ENCODE data around the gene WNT9B. TPM values are rescaled to one million over a fixed set of nuclear protein-coding genes. Genes with fewer than 3 reads are reported as not detected.

Gene WNT9B, protein sequence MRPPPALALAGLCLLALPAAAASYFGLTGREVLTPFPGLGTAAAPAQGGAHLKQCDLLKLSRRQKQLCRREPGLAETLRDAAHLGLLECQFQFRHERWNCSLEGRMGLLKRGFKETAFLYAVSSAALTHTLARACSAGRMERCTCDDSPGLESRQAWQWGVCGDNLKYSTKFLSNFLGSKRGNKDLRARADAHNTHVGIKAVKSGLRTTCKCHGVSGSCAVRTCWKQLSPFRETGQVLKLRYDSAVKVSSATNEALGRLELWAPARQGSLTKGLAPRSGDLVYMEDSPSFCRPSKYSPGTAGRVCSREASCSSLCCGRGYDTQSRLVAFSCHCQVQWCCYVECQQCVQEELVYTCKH
- not detected in 2 replicates for total RNA-seq (2014; rRNA removed; shearing (Covaris generic))

GRCh38 chr17:46851029-46851741 lies at the start of gene WNT9B:
Gene WNT9B (plus strand): TSS chr17:46851583. CDS start chr17:46851639, 56 bp downstream.
- no peak for DNase-seq (ENCODE audit: low spot score)
- in situ Hi-C loops (cut with HindIII; ENCODE audit: low sequenced_read_pairs) = no loop called here

DNA sequence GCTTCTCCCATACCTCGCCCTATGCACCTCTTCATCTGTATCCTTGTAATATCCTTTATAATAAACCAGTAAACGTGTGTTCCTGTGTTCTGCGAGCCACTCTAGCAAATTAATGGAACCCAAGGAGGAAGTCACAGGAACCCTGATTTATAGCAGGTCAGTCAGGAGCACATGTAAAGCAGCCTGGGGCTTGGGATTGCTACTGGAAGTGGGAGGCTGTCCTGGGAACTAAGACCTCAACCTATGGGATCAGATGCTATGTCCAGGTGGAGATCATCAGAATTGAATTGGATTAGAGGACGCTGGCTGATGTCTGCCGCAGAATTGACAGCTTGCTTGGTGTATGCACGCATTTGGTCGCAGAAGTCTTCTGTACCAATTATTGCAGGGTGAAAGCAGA lies 48.6 kb upstream of the WNT9B start:
- in situ Hi-C loops (cut with HindIII; ENCODE audit: low sequenced_read_pairs) = no loop called here
- DNase-seq (ENCODE audit: low spot score) = no peak

DNA sequence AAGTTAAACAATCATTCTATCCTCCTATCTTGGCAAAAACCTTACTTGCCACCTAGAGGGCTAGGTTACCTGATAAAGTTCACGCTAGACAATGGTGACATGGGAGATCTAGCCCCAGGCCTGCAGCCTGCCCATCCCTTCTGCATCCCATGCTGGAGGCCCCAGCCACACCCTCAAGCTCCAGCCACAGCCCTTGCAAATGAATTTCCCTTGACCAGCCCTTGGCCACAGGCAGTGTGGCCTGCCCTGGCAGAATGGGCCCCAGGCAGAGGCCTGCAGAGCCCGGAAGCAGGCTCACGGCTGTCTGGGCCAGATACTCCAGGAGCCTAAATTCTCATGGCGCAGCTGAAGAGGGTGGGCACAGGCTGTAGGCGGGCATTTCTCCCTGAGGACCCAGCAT lies 47.8 kb upstream of the WNT9B start:
- in situ Hi-C loops (cut with HindIII; ENCODE audit: low sequenced_read_pairs) = no loop called here

GRCh38 chr17:46805771-46806170 lies 45.6 kb upstream of the WNT9B start:
- in situ Hi-C loops (cut with HindIII; ENCODE audit: low sequenced_read_pairs) = no loop called here
- no peak for DNase-seq (ENCODE audit: low spot score)

More for the DNA sequence above, 47.8 kb upstream of the WNT9B start:
- no peak for DNase-seq (ENCODE audit: low spot score)

- DNase-seq (ENCODE audit: low spot score) = no peak
- in situ Hi-C loops (cut with HindIII; ENCODE audit: low sequenced_read_pairs) = no loop called here
Measured at GRCh38 chr17:46809110-46809571, 42.2 kb upstream of the WNT9B start.

DNA sequence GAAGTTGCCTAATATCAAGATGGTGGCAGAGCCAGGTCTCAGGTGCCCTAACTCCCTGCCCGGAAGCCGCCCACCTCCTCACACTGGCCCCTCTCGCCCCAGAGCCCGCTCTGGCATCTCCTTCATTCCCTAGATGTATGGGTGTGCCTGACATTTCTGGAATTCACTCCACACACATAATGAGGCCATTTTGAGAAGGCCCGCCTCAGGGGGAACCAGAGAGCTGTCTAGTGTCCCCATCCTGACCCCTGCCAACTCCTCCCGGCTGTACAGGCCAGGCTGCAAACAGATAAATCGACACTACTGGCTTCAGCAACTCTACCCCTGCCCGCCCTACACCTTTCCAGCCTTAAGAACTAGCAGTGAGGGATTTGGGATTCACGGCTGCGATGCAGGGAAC lies 40.5 kb upstream of the WNT9B start:
- in situ Hi-C loops (cut with HindIII; ENCODE audit: low sequenced_read_pairs) = no loop called here
- no peak for DNase-seq (ENCODE audit: low spot score)

DNA sequence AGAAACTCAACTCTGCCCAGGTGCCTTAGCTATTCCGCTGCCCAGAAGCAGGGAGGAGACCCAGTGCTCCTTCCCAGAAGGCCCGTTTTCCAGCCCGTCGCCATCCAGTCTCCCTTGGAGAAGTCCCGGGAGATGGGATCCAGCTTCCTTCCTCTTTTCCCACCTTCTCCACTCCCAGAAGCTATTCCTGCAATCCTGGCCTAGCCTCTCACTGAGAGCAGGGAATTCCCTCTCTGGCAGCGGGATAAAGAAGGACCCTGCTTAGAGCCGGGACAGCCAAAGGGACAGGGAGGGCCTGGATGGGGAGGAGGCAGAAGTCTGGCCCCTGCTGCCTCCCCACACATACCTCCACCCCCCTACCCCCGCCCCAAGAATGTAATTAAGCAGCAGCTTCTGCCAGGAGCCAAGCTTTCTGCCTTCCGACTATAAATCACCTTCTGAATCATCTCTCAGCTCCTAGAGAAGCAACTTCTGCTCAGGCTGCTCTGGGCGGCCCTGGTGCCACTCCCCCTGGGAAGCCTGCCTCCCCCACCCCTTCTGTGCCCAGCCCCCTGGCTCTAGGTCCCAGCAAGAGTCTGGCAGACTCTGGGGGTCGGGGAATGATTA lies 39.3 kb upstream of the WNT9B start:
- in situ Hi-C loops (cut with HindIII; ENCODE audit: low sequenced_read_pairs) = no loop called here
- no peak for DNase-seq (ENCODE audit: low spot score)

DNA sequence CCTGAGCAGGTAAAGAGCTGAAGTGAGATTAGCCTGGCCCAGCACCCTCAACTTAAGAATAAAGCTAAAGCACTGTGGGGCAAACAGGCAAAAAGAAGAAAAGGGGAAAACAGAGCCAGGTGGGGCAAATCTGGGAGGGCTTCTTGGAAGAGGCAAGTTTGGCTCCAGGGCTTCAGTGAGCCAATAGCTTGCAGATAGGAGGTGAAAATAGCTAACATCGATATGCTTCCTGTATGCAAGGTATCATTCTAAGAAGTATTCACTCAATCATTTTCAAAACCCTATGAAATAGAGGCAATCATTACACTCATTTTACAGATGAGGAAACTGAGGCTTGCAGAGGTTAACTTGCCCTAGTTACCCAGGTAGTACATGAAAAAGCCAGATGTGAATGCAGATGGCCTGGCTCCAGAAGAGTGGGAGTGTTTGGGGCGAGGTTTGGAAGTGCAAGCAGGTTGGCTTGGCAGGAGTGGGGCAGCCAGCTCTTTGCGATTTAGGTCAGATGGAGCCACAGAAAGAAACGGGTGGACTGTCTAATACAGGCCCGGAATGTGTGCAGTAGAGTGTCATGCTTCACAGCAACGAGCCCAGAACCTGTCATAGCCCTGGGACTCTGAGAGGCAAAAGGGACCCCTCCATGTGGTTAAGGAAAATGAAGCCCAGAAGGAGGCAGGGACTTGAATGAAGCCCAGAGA lies 38.6 kb upstream of the WNT9B start:
- in situ Hi-C loops (cut with HindIII; ENCODE audit: low sequenced_read_pairs) = no loop called here
- DNase-seq (ENCODE audit: low spot score) = no peak

- in situ Hi-C loops (cut with HindIII; ENCODE audit: low sequenced_read_pairs) = no loop called here
Measured at GRCh38 chr17:46813920-46814319, 37.5 kb upstream of the WNT9B start.

DNA sequence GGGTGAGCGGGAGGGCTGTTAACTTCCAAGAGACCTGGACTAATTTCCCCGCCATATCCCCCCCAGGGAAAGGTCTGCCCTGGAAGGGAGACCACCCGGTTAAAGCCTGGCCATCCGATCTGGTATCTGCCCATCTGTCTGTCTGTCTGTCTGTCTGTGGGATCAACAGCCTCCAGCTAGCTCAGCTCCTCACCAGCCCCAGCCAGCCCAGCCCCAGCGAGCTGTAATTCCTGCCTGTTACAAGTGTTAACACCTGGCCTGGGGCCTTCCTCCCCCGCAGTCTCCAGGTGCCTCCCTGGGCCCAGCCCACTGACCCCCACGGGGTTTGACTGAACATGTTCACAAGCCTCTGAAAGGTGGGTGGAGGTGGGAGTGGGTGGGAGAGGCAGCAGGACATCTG lies 36.9 kb upstream of the WNT9B start:
- no peak for DNase-seq (ENCODE audit: low spot score)
- in situ Hi-C loops (cut with HindIII; ENCODE audit: low sequenced_read_pairs) = no loop called here

More at GRCh38 chr17:46813920-46814319, 37.5 kb upstream of the WNT9B start:
- DNase-seq (ENCODE audit: low spot score) = no peak

- in situ Hi-C loops (cut with HindIII; ENCODE audit: low sequenced_read_pairs) = no loop called here
- DNase-seq (ENCODE audit: low spot score) = no peak
Measured at GRCh38 chr17:46815474-46816353, 35.7 kb upstream of the WNT9B start.

GRCh38 chr17:46817151-46817900 lies 34.1 kb upstream of the WNT9B start:
- in situ Hi-C loops (cut with HindIII; ENCODE audit: low sequenced_read_pairs) = no loop called here
- DNase-seq (ENCODE audit: low spot score) = no peak

- DNase-seq (ENCODE audit: low spot score) = no peak
- in situ Hi-C loops (cut with HindIII; ENCODE audit: low sequenced_read_pairs) = no loop called here
Measured at GRCh38 chr17:46817901-46818209, 33.5 kb upstream of the WNT9B start.

GRCh38 chr17:46818316-46818928 lies 33.0 kb upstream of the WNT9B start, which contains the start of gene WNT3:
Gene WNT3 (minus strand): TSS chr17:46818692. CDS start chr17:46818597, 95 bp downstream.
- DNase-seq (ENCODE audit: low spot score) = no peak
- in situ Hi-C loops (cut with HindIII; ENCODE audit: low sequenced_read_pairs) = no loop called here

DNA sequence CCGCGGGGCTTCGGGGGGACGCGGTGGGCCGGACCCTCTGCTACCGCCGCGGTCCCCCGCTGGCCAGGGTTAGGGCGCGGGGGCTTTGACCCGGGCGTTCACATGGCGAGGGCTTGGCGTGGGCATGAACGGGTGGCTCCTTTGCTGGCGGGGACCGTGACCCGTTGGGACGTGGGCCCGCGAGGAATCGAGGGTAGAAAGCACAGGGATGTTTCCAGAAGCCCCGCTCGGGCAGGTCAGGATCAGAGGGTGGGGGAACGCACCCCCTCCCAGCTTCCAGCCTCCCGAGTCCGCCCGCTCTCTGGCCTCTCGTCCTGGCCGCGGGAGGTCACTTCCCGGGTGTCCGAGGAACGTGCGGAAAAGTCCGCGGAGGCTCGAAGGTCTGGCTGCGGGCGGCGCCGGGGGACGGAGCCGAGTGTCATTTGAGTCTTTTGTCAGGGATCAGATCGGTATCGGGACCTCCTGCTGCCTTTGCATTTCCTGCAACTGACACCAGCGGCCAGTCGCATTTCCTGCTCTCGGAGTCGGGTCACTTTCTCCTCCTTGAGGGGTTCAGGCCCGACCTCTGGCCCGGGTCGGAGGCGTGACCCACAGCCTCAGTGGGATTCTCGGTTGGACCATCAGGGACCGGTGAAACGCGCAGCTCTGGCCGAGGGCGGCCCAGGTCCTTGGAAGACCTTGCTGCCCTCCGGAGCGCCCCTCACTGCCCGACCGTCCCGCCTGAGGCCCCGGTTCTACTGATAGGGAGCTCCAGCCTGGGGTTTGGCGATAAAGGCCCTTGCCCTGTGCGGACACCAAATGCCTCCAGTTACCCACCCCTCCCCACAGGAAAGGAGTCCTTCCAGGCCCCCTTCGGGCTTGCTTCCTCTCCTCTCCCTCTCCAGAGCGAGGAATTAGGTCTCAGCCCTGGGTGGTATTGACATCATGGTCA lies 32.2 kb upstream of the WNT9B start:
- in situ Hi-C loops (cut with HindIII; ENCODE audit: low sequenced_read_pairs) = no loop called here
- no peak for DNase-seq (ENCODE audit: low spot score)

- DNase-seq (ENCODE audit: low spot score) = no peak
- in situ Hi-C loops (cut with HindIII; ENCODE audit: low sequenced_read_pairs) = no loop called here
Measured at GRCh38 chr17:46819906-46820351, 31.5 kb upstream of the WNT9B start.

Data from G401 (cell line).